GM18498 (cell line): ENCODE results near the gene ZNF14.
"Not testable (repeated sequence)": the region's sequence is repeated elsewhere in the genome, so short reads cannot be mapped to it uniquely, and the experiment has no call there.

Source experiments
- ATAC-seq: cut with Tn5 transposase; IDR thresholded peaks from one replicate; pipeline ENCODE4 v1.9.1; 2021; ENCODE audit warnings: mild to moderate bottlenecking, moderate library complexity; ENCODE audit not compliant: unreplicated experiment

Gene ZNF14

DNA sequence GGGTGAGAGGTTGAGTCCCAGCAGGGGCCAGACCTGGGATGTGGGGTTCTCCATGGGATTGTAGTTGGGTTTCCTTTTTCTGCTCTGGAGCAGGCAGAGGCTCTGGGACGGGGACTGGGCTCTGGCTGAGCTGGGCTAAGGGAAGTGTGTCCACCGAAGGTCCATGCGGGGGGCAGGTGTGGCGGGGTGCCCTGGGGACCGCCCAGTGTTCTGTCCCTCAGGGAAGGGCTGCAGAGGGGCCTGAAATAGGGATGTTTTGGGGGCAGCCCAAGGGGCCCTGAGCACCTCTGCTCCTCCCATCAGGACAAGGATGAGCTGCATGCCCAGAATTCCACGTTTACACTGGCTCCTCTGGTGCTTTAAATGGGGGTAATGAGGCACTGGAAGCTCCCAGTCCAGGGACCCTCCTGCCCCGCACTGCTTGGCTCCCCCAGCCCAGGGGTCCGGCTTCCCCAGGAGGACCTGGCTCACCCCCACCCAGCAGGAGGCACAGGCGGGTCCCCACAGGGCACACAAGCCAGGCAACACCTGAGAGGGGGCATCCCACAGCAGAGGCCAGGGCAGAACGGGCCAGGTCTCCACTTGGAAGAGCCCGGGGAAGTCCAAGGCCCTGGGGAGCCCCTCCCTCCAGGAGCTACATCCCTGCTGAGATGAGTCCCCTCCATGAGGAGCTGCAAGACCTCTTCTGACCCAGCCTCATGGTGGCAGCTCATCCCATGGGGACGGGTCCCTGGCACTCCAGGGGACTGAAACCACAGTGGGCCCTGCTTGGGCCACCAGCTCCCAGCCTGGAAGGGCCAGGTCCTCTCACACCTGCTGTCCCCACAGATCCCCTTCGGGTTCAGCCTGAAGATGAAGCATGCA lies 14.7 kb upstream of the ZNF14 start:
- no peak for ATAC-seq

DNA sequence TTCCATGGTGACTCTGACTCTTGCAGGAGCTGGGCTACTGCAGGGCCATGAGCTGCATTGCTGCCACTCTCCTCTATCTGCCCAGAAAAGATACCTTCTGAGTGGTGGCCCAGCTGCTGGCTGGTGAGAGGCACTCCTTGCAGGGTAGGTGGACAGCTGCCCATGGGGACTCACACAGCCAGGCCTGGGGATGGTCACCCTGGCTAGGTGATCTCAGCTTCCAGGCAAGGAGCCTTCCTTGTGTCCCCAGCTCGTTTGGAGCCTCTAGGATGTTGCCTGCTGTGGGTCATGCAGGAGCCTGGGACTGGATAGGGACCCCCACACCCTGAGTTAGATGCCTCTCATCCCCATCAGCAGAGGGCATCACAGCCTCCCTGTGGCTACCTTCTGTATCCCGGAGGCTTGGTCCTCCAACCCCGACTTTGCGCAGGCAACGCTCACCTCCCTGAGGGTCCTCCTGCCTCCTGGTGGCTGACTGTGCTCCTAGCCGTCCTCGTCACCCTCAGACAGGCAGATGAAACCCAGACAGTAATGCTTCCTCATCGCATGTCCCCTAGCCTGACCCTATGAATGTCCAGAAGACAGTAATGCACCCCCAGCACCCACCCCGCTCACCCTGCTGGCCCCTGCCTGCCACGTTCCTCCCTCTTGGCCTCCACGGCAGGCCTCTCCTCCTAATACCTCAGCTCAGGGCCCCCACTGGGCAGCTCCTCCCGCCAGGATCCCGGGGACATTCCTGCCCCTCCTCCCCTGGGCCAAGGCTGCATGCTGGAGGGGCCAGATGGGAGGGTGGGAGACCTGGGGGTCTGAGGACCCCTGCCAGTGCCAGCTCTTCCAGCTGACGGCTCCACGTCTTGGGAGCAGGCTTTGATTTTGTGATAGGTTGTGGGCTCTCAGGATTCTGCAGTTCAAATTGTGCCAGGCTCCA lies 13.6 kb upstream of the ZNF14 start:
- ATAC-seq, result no peak

DNA sequence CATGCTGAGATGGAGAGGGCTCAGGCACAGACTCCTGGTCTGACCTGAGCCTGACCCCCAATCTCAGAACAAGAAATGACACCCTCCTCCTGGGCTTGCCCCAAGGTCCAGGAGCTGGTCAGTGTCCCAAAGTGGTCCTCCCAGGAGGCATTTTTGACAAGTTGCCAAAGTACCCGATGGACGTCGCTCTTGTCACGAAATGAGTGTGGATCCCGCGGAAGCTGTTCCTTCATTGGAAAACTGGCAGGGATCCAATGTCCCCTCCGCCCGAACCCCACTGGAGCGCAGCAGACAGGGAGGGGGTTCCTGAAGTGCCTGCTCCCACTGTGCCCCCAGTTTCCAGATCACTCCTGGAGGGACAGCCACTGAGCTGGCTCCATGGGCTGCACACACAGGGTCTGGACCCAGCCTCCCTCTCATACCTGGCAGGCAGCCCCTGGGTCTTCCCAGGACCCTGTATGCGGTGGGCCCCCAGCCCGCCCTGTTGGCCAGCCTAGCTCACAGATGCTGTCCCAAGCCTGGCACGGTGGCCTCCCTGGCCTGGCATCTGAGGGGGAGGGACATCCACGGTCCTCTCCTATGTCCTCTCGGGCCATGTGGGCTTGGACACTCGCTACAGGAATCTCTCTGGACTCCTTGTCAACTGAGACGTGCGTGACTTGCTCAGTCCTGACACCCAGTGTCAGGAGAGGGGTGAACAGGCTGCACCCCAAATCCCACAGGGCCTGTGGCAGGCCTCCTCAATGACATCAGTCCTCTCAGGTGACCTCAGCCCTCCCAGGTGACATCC lies 12.8 kb upstream of the ZNF14 start:
- no peak for ATAC-seq

DNA sequence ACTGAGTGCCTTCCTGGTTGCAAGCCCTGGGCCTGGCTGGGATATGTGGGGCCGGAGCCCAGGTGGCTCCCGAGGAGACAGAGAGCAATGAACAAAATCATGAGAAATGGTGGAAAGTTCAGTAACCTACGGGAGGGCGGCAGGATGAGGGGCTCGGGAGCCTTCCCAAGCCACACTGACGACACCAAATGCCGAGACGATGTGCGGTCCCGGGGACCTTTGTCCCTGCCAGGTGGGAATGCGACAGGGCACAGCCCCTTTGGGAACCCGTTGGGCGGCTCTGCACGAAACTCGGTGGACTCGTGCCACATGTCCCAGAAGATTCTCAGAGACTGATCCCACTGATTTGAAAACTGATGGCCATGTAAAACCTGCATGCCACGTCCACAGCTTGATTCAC lies 11.7 kb upstream of the ZNF14 start:
- ATAC-seq, result no peak

DNA sequence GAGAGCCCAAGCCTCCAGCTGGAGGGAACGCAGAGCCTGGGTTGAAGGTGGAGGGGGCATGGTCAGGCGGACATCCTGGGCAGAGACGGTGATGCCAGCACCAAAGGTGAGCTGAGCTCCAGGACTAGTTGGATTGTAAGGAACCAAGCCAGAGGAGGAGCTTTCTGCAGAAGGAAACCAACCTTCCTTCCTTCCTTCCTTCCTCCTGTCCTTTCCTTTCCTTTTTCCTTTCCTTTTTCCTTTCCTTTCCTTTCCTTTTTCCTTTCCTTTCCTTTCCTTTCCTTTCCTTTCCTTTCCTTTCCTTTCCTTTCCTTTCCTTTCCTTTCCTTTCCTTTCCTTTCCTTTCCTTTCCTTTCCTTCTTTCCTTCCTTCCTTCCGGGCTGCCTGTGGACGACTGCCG lies 11.0 kb upstream of the ZNF14 start:
- not testable (repeated sequence) for ATAC-seq

DNA sequence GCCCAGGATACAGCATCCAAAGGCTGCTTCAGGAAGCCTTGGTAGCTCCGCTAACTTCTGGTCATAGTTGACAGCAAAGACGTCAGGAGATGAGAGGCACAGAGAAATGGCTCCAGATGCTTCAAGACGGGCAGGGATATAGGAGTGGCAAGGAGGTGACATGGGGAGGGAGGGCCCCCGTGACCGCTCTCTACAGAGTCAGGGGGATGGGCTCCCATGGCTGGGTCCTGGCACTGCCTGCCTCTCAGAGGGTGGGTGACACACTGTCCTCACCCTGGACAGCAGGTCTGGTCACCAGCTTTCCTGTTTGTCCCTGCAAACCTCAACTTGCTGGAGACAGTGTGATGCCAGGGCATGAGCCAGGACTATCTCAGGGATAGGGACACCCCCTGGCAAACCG lies 10.3 kb upstream of the ZNF14 start:
- no peak for ATAC-seq

DNA sequence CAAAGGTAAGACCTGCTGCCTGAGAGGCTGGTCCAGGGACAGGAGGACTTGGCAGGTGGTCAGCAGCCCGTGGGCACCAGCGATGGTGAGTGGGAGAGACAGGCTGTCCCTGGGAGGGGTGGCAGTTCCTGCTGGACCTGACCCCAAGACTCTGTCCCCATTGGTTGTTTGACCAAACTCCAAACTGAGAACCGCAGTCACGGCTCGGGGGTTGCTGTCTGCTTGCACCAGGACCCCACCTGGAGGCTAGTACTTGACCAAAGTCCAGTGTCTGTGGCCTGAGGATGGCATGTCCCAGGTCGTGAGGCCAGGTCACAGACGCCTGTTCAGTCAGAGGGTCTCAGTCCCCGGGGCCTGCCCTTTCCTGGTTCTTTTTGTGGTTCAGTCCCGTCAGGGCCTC lies 9.9 kb upstream of the ZNF14 start:
- no peak for ATAC-seq

DNA sequence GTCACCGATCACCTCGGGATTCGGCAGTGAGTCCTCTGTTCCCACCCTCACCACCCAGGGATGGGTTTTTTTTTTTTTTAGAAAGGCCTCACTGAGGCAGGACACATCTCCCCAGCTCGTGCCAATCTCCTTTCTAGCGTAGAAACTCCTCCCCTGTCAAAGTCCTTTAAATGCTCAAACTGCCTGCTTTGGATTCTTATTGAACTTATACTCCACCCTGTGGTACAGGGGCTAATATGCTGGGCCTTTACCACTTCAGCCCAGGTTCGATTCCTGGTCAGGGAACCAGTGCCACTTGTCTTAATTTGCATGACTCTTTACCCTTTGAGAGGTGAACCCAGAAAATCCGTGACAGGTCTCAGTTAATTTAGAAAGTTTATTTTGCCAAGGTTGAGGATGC lies 8.3 kb upstream of the ZNF14 start:
- no peak for ATAC-seq

DNA sequence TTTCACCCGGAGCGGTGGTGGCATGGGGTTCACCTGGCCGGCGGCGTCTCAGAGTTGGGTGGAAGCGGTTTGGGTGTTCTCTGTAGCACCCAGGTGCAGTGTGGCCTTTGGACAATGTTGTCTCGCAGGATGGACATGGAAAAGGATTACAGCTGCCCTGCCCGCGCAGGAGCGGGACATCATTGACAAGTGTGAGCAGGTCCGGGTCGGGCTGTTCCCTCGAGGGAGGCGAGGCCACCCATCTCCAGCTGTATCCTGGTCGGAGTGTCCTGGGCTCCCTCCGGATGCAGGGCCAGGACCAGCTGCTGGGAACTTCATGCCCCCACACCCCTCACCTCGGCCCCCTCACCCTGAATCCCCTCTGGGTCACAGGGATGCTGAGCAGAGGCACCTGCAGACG lies 7.8 kb upstream of the ZNF14 start:
- no peak for ATAC-seq

DNA sequence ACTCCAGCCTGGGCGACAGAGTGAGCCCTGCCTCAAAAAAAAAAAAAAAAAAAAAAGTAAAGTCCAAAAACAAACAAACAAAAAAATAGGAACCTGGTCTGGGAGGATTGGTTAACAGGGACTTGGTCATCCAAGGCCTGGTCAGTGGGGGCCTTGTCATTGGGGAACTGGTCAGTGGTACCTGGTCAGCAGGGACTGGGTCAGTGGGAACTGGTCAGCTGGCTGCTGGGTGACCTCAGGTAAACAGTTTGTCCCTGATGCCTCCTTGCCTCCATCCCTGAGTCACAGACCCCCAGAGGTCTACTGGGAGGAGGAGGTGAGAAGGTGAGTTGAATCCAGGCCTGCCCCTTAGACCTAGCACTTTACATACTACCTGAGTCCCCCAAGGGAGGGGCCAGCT lies 5.7 kb upstream of the ZNF14 start:
- no peak for ATAC-seq

DNA sequence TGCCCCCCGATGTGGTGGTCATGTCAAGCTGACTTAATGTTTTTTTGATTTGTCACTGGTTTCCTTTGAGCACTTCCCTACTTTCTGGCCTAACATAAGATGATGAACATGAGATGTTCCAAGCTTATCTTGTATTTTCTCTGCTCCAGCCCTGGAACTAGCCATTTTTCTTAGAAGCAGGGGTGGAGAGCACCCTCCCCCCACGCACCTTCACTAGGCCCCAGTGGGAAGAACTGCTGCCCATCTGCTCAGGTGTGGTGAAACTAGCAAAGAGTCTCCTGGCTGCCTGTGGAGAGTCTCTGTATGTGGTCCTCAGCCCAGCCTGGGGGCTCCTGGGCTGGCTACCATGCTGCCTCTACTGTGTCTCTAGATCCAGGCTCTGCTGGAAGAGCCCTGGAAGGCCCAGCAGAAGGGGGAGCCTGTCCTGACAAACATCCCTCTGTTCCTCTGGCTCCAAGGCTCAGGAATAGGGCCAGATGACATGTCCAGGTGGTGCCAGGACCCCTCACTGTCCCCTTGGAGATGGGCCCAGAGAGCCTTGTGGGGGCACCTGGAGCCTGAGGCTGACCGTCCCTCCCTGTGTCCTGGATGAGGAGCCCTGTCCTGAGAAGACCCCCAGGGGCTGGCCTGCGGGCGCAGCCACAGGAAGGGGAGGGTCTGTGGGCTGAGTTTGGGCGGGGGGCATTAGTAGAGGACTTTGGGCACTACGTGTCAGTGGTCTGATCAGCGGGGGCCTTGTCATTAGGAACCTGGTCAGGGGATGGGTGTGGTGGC lies 4.8 kb upstream of the ZNF14 start:
- ATAC-seq, result no peak

DNA sequence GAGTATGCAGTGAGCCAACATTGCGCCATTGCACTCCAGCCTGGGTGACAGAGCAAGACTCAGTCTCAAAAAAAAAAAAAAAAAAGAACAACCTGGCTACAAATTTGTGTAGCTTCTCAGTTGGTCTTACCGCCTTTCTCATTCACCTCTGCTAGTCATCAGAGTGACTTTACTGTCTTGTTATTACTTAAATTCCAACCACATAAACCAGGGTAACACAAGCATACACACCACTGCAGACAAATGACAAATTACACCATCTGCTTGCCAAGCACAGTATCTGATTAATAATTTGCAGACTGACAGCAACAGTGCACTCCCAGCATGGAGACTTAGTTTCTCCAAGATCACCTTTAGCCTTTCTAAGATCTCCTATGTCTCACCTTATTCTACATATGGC lies 11.0 kb downstream of the ZNF14 start:
- no peak for ATAC-seq

DNA sequence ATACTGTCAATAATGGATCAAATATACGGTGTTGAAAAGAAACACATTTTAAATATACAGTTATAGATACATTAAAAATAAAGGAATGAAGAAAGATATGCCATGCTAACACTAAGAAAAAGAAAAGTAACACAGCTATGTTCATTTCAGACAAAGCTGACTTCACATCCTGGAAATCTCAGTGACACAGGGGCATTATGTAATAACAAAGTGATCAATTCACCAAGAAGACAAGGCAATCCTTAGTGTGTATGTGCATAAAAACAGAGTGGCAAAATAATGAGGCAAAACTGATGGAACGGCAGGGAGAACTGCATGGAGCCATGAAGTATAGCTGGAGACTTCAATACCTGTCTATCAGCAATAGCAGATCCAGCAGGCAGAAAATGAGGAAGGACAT lies 13.1 kb downstream of the ZNF14 start:
- ATAC-seq, result no peak

DNA sequence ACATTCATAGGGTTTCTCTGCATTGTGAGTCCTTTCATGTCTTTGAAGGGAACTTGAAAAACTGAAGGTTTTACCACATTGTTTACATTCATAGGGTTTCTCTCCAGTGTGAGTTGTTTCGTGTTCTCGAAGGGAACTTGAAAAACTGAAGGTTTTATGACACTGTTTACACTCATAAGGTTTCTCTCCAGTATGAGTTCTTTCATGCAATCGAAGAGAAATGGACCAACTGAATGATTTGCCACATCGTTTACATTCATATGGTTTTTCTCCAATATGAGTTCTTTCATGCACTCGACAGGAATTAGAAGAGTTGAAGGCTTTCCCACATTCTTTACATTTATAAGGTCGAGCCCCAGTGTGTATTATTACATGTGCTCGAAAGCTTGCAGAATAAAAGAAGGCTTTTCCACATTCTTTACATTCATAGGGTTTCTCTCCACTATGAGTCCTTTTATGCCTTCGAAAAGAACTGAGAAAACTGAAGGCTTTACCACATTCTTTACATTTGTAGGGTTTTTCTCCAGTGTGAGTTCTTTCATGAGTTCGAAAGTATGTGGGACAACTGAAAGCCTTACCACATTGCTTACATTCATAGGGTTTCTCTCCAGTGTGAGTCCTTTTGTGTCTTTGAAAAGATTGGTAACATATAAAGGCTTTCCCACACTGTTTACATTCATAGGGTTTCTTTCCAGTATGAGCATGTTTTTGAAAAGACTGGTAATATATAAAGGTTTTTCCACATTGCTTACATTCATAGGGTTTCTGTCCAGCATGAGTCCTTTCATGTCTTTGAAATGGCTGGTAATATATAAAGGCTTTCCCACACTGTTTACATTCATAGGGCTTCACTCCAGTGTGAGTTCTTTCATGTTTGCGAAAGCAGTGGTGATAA lies 20.7 kb downstream of the ZNF14 start:
- ATAC-seq, result no peak

DNA sequence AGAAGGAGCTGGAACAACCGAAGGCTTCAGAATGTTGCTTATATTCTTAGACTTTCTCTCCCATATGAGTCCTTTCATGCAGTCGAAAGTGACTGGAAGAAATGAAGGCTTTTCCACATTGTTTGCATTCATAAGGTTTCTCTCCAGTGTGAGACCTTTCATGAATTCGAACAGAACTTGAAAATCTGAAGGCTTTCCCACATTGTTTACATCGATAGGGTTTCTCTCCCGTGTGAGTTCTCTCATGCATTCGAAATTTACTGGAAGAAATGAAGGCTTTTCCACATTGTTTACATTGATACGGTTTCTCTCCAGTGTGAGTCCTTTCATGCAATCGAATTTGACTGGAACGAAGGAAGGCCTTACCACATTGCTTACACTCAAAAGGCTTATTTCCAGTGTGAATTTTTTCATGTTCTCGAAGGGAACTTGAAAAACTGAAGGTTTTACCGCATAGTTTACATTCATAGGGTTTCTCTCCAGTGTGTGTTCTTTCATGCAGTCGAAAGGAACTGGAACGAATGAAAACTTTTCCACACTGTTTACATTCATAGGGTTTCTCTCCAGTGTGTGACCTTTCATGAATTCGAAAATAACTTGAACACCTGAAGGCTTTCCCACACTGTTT lies 21.5 kb downstream of the ZNF14 start:
- ATAC-seq, result no peak

DNA sequence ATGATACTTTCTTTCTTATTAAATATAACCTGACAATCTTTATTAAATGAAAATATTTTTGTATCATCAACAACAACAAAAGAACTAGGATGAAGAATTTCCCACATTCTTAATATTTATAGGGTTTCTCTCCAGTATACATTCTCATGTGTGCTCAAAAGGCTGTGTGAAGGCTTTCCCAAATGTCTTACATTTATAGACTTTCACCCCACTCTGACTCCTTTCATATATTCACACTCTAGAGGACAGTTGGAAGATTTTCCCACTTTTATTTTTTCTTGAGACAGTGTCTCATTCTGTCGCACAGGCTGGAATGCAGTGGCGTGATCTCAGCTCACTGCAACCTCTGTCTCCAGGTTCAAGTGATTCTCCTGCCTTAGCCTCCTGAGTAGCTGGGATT lies 22.4 kb downstream of the ZNF14 start:
- ATAC-seq, result no peak

DNA sequence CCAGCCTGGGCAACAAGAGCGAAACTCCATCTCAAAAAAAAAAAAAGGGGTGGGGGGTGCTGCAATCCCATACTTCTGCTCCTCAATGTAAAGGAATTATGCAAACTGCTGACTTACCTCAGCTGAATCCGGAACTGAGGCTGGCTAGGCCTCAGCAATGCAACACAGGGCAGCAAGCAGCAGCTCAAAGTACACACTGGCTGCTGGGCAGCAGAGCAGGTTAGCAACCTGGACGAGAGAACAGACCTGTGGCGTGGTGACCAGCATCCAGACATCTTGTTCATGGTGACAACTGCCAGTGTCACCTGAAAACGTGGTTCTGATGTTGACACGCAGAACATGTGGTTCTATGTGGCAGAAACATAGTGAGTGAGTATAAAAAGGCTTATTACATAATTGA lies 28.1 kb downstream of the ZNF14 start:
- ATAC-seq, result no peak

DNA sequence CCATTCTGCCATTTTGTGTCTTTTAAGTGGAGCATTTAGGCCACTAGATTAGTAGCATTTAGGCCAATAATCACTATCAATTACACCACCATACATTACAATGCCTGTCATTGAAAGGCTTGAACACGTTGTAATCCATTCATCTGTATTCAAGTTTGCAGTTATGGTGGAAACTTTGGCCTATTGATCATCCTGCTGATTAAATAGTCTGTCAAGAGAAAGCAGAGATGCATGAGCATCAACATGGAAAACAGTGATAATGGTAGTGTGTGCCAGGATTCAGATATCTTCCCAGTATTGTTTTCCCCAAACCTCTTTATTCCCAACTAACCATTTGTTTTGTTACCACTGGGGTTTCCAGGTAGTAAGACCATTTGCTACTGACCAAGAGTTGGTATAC lies 32.4 kb downstream of the ZNF14 start:
- not testable (repeated sequence) for ATAC-seq

DNA sequence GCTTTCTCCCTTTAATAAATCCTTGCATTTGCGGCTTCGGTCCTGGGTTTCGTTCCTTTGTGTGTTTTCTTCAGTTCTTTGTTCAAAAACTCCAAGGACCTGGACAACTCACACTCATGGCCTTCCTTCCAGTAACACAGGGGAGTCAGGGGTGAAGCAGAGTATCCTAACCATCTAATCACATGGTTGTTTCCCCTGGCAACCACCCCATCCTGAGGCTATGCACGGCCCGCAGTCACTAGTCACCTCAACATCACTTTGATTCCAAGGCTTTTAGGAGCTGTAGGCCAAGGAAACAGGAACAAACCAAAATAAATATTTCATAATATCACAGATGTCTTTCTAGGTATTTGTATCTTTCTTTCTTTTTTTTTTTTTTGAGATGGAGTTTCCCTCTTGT lies 35.3 kb downstream of the ZNF14 start:
- ATAC-seq, result no peak
